SK-N-MC (cell line): Measurements from ENCODE around the gene CFLAR.
A peak's percentile ranks its signal among the peaks of the same experiment; 100 is the strongest.

Source experiments
- DNase-seq: peaks from one replicate; pipeline ENCODE4 v3.0.0-alpha.2; 2011; ENCODE audit warnings: low read depth, low spot score
- H3K27ac ChIP-seq: fragments of 200-600 bp; sonication (generic); 2 replicates; pipeline ENCODE4 v1.5.1; 2016; ENCODE audit warnings: mixed run types
- H3K36me3 ChIP-seq: fragments of 200-600 bp; sonication (generic); 2 replicates; pipeline ENCODE4 v1.6.1; 2017; ENCODE audit warnings: antibody characterized with exemption, low read length, mixed read lengths; ENCODE audit not compliant: insufficient read depth
- H3K4me3 ChIP-seq: fragments of 200-600 bp; sonication (generic); 2 replicates; pipeline ENCODE4 v1.5.1; 2016
- H3K9ac ChIP-seq: fragments of 200-600 bp; sonication (generic); 2 replicates; pipeline ENCODE4 v1.8.0; 2017; ENCODE audit warnings: mixed run types, mixed read lengths; ENCODE audit not compliant: insufficient read length
- H3K9me3 ChIP-seq: fragments of 200-600 bp; sonication (generic); 2 replicates; pipeline ENCODE4 v1.6.1; 2017; ENCODE audit warnings: low read depth, mild to moderate bottlenecking, antibody characterized with exemption, low read length, moderate library complexity, mixed read lengths
- EZH2 ChIP-seq: fragments of 200-600 bp; sonication (generic); IDR thresholded peaks from one replicate; pipeline ENCODE4 v1.6.1; 2017; ENCODE audit warnings: antibody characterized with exemption
- FOXP2 ChIP-seq: optimal IDR thresholded peaks from 2 replicates; pipeline ENCODE3; 2011; ENCODE audit warnings: mild to moderate bottlenecking, moderate library complexity; ENCODE audit not compliant: insufficient read depth; ENCODE audit errors: extremely low read length, control extremely low read depth
- POLR2AphosphoS5 ChIP-seq: IDR thresholded peaks from 2 replicates; pipeline ENCODE4 v1.6.1; 2012; ENCODE audit warnings: mild to moderate bottlenecking, low read depth, low read length, borderline replicate concordance

CFLAR gene

DNA sequence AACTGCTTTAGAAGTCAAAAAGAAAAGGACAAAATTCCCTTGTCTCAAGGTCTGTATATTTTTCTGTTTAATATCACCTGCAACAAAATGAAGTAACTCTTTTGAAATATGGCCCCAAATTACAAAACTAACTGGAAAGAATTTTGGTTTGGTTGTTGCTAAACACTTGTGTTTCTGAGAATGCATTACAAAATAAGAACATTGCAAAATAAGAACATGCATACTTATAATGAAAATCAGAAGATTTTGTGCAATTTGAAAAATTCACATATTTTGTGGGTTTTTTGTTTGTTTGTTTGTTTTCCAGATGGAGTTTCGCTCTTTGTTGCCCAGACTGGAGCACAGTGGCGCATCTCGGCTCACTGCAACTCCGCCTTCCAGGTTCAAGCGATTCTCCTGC is 22.4 kb upstream of the CFLAR start:
- Histone ChIP-seq H3K36me3 (no peaks in the 10 kb centered on the region; the same call in 1 of the 2 replicates), H3K9me3 (no peaks in the 10 kb centered on the region), H3K27ac (no peak overlapping the region), H3K9ac (no peak overlapping the region), H3K4me3 (no peak overlapping the region)
- TF ChIP-seq POLR2AphosphoS5 (no peak), FOXP2 (no peak), EZH2 (no peak)
- no peak for DNase-seq

DNA sequence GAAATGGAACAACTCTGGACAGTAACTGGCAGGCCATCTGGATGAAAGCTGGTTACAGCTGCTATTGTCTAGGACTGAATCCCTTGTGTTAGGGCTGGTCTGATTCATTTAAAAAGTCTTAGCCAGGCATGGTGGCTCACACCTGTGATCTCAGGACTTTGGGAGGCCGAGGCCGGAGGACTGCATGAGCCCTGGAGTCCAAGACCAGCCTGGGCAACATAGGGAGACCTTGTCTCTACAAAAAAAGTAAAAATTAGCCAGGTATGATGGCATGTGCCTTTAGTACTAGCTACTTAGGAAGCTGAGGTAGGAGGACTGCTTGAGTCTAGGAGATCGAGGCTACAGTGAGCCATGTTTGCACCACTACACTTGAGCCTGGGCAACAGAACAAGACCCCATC is 15.5 kb upstream of the CFLAR start:
- DNase-seq, result no peak
- TF ChIP-seq POLR2AphosphoS5 (no peak), FOXP2 (no peak), EZH2 (no peak)

DNA sequence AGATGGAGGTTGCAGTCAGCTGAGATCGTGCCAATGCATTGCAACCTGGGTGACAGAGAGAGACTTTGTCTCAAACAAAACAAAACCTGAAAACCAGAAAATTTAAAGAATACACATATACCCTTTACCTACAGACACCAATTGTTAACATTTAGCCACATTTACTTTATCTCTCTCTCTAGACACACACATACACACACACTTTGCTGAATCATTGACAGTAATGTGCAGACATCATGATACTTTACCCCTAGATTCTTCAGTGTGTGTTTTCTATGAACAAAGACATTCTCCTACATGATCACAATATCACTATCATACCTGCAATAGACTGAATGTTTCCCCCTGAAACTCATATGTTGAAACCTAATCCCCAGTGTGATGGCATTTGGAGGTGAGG is 10.2 kb upstream of the CFLAR start:
- Histone ChIP-seq H3K27ac (no peak overlapping the region), H3K9ac (no peak overlapping the region), H3K4me3 (no peak overlapping the region), H3K9me3 (no peaks in the 10 kb centered on the region), H3K36me3 (no peaks in the 10 kb centered on the region)
- no peak for TF ChIP-seq POLR2AphosphoS5
- TF ChIP-seq EZH2, result no peak
- TF ChIP-seq FOXP2, result no peak
- no peak for DNase-seq

More for the DNA sequence above, 15.5 kb upstream of the CFLAR start:
- no peaks in the 10 kb centered on the region for H3K9me3 ChIP-seq
- no peak overlapping the region for H3K4me3 ChIP-seq
- H3K36me3 ChIP-seq, result no peaks in the 10 kb centered on the region
- H3K27ac ChIP-seq, result no peak overlapping the region
- H3K9ac ChIP-seq, result no peak overlapping the region

DNA sequence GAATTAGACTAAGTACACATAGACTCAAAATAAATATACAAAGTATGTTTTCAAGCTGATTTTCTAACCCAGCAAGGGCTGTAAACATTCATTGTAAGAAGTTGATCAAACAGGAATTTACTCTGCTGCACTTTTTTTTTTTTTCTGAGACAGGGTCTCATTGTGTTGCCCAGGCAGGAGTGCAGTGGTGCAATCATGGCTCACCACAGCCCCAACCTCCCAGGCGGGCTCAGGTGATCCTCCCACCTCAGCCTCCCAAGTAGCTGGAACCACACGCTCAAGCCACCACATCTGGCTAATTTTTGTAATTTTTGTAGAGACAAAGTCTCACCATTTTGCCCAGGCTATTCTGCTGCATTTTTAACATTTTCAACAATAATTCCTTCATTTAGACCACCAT is 8.3 kb upstream of the CFLAR start:
- Histone ChIP-seq H3K9ac (no peak overlapping the region), H3K9me3 (no peaks in the 10 kb centered on the region), H3K4me3 (no peak overlapping the region), H3K27ac (no peak overlapping the region), H3K36me3 (no peaks in the 10 kb centered on the region)
- TF ChIP-seq EZH2, result no peak
- TF ChIP-seq POLR2AphosphoS5, result no peak
- TF ChIP-seq FOXP2, result no peak
- no peak for DNase-seq

DNA sequence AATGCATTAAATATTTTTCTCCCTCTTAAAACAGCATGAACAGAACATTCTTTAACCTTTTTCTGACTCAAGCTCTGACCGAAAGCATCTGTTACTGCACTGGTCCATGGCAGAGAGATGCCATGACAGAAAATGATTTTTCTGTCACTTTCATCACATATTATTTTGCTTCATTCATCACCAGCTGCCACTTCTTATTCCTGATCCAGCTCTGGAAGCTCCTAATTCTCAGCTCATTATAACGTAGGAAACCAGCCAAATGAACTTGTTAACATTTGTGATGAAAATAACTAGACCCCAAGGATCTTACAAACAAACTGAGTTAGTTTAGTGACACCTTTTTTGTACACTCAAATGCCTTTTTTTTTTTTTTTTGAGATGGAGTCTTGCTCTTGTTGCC is 7.6 kb upstream of the CFLAR start:
- no peak overlapping the region for H3K9ac ChIP-seq
- DNase-seq, result no peak

DNA sequence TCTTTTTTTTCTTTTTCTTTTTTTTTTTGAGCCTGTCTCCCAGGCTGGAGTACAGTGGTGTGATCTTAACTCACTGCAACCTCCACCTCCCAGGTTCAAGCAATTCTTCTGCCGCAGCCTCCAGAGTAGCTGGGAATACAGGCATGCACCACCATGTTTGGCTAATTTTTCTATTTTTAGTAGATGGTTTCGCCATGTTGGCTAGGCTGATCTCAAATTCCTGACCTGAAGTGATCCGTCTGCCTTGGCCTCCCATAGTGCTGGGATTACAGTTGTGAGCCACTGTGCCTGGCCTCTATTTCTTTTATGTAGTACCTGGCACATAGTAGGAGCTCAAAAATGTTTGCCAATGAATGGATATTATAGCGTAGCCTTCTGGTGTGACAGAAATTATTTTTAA is 6.8 kb upstream of the CFLAR start:
- TF ChIP-seq EZH2 (no peak), POLR2AphosphoS5 (no peak), FOXP2 (no peak)
- Histone ChIP-seq H3K4me3 (no peak overlapping the region), H3K36me3 (no peaks in the 10 kb centered on the region), H3K9me3 (no peaks in the 10 kb centered on the region), H3K27ac (no peak overlapping the region), H3K9ac (no peak overlapping the region)
- no peak for DNase-seq

More for the DNA sequence above, 7.6 kb upstream of the CFLAR start:
- H3K4me3 ChIP-seq, result no peak overlapping the region
- H3K9me3 ChIP-seq, result no peaks in the 10 kb centered on the region
- TF ChIP-seq EZH2 (no peak), POLR2AphosphoS5 (no peak), FOXP2 (no peak)
- no peaks in the 10 kb centered on the region for H3K36me3 ChIP-seq
- H3K27ac ChIP-seq, result no peak overlapping the region

DNA sequence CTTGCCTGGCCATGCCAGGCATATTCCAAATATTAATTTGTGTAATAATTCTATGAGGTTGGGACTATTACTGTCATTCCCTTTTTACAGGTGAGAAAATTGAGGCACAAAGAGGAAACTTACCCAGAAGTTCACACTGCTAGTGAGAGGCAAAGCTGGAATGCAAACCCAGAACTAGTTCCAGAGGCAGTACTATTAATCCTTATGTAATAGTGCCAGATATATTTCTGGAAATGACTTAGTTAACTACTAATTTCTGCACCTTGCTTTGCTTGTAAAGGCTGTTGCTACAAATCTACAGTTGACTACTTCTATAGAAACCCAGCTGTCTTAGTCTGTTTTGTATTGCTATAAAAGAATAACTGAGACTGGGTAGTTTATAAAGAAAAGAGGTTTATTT is 5.3 kb upstream of the CFLAR start:
- Histone ChIP-seq H3K4me3 (no peak overlapping the region), H3K36me3 (no peaks in the 10 kb centered on the region), H3K9me3 (no peaks in the 10 kb centered on the region), H3K27ac (no peak overlapping the region), H3K9ac (no peak overlapping the region)
- TF ChIP-seq FOXP2, result no peak
- TF ChIP-seq POLR2AphosphoS5, result no peak
- TF ChIP-seq EZH2, result no peak
- no peak for DNase-seq

DNA sequence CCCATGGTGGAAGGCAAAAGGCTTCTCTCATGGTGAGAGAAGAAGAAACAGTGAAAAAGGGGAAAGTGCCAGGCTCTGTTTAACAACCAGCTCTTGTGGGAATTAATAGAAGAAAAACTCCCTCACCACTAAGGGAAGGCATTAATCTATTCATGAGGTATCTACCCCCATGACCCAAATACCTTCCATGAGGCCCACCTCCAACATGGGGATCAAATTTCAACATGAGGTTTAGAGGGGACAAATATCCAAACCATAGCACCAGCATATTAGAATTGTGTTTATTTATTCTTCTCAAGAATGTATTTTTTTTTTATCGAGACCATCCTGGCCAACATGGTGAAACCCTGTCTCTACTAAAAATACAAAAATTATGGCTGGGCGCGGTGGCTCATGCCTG is 4.9 kb upstream of the CFLAR start:
- Histone ChIP-seq H3K9me3 (no peaks in the 10 kb centered on the region), H3K9ac (no peak overlapping the region), H3K27ac (no peak overlapping the region), H3K36me3 (no peaks in the 10 kb centered on the region), H3K4me3 (no peak overlapping the region)
- no peak for DNase-seq
- TF ChIP-seq FOXP2 (no peak), POLR2AphosphoS5 (no peak), EZH2 (no peak)

DNA sequence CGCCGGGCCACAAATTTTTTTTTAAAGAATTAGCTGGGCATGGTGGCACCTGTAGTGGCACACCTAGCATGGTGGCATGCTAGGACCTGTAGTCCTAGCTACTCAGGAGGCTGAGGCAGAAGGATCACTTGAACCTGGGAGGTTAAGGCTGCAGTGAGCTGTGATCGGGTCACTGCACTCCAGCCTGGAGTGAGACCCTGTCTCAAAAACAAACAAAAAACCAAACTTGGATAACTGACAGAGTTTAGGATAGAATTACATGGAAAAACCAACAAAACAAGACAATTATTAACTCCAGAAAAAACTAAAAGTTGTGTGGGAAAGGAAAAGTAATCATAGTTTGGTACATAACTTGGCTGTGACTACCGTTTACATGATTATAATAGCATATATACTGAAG is 1.6 kb upstream of the CFLAR start:
- no peak for DNase-seq
- H3K36me3 ChIP-seq, result no peaks in the 10 kb centered on the region
- TF ChIP-seq FOXP2, result no peak
- TF ChIP-seq POLR2AphosphoS5, result no peak
- no peak for TF ChIP-seq EZH2
- no peak overlapping the region for H3K9ac ChIP-seq
- no peaks in the 10 kb centered on the region for H3K9me3 ChIP-seq
- no peak overlapping the region for H3K4me3 ChIP-seq
- H3K27ac ChIP-seq, result no peak overlapping the region

DNA sequence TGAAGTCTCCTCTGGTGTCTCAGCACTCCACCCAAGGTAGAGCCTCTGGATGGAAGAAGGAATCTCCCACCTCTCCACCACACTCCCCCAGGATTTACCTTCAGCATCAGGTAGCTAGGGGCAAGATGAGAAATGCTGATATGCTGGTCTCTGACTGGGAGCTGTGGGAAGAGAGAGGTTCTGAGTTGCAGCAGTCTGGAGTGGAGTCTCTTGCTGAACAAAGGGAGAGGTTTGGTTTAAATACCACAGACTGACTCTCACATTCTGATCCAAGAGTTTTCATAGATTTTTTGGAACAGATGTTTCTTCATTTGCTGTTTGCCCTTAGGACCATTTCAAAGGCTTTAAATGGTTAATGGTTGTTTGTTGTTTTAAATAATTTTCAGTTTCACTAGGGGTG is 1.1 kb upstream of the CFLAR start:
- 0 out of 2 replicates have a peak overlapping the region, but pooled peaks have one; percentile 28 for H3K27ac ChIP-seq
- no peak for DNase-seq
- TF ChIP-seq EZH2 (no peak), POLR2AphosphoS5 (no peak), FOXP2 (no peak)
- H3K4me3 ChIP-seq, result no peak overlapping the region
- no peaks in the 10 kb centered on the region for H3K36me3 ChIP-seq
- no peaks in the 10 kb centered on the region for H3K9me3 ChIP-seq
- no peak overlapping the region for H3K9ac ChIP-seq
